SU-DHL-6 (cell line): ENCODE results near the gene PREX1.

Source experiments
- H2AFZ ChIP-seq: fragments of 200-600 bp; sonication (generic); 2 replicates; pipeline ENCODE4 v1.6.1; 2014; ENCODE audit warnings: low read depth, mild to moderate bottlenecking, moderate library complexity, mixed read lengths, antibody characterized with exemption, low read length; ENCODE audit not compliant: severe bottlenecking
- H3F3A ChIP-seq: fragments of 200-600 bp; shearing (Covaris generic); 2 replicates; pipeline ENCODE4 v1.6.0; 2016; ENCODE audit warnings: antibody characterized with exemption, mild to moderate bottlenecking; ENCODE audit not compliant: insufficient read depth
- H3K27ac ChIP-seq: fragments of 200-600 bp; sonication (generic); 2 replicates; pipeline ENCODE4 v1.5.1; 2016; ENCODE audit warnings: low read depth, mild to moderate bottlenecking, low read length, moderate library complexity, mixed read lengths
- H3K27me3 ChIP-seq: fragments of 200-600 bp; sonication (generic), shearing (Covaris generic); 2 replicates; pipeline ENCODE4 v1.6.0; 2014; ENCODE audit warnings: mild to moderate bottlenecking, low read length
- H3K36me3 ChIP-seq: fragments of 200-600 bp; sonication (generic); 2 replicates; pipeline ENCODE4 v1.6.1; 2014; ENCODE audit warnings: mild to moderate bottlenecking, low read length, mixed read lengths
- H3K4me2 ChIP-seq: fragments of 300-600, 200-600 bp; shearing (Covaris generic), sonication (generic); 2 replicates; pipeline ENCODE4 v1.6.0; 2014; ENCODE audit warnings: low read length, low read depth, mild to moderate bottlenecking; ENCODE audit not compliant: poor library complexity, severe bottlenecking
- H3K4me3 ChIP-seq: fragments of 200-600 bp; sonication (generic); 2 replicates; pipeline ENCODE4 v1.5.1; 2014; ENCODE audit warnings: antibody characterized with exemption, low read length, mild to moderate bottlenecking, mixed read lengths; ENCODE audit not compliant: insufficient read depth, poor library complexity, severe bottlenecking
- H3K79me2 ChIP-seq: fragments of 200-600 bp; sonication (generic); 2 replicates; pipeline ENCODE4 v1.6.1; 2014; ENCODE audit warnings: mild to moderate bottlenecking, low read length, moderate library complexity; ENCODE audit not compliant: insufficient read depth
- H3K9ac ChIP-seq: fragments of 200-600 bp; sonication (generic); 2 replicates; pipeline ENCODE4 v1.7.0; 2014; ENCODE audit warnings: mild to moderate bottlenecking, low read length
- H3K9me2 ChIP-seq: fragments of 200-600 bp; sonication (generic); replicated peaks from 2 replicates; pipeline ENCODE4 v1.6.1; 2014; ENCODE audit warnings: low read length; ENCODE audit not compliant: insufficient read depth
- H3K9me3 ChIP-seq: fragments of 200-600 bp; sonication (generic); 2 replicates; pipeline ENCODE4 v1.6.1; 2014; ENCODE audit warnings: low read length, mixed read lengths; ENCODE audit not compliant: insufficient read depth
- H4K20me1 ChIP-seq: fragments of 200-600 bp; sonication (generic); 2 replicates; pipeline ENCODE4 v1.6.1; 2014; ENCODE audit warnings: low read depth, mild to moderate bottlenecking, antibody characterized with exemption, low read length, moderate library complexity, mixed read lengths
- EZH2phosphoT487 ChIP-seq: fragments of 200-600 bp; sonication (generic), shearing (Covaris generic); conservative IDR thresholded peaks from 2 replicates; pipeline ENCODE4 v1.6.1; 2018; ENCODE audit warnings: mild to moderate bottlenecking, antibody characterized with exemption, low read length, moderate library complexity, mixed read lengths
- TF ChIP-seq, protein P1 (sequence below): fragments of 200-600 bp; sonication (generic); IDR thresholded peaks from one replicate; pipeline ENCODE4 v1.5.1; 2017; ENCODE audit warnings: antibody characterized with exemption, mild to moderate bottlenecking, low read length, moderate library complexity; ENCODE audit not compliant: insufficient read depth, poor library complexity, severe bottlenecking

Gene PREX1

DNA sequence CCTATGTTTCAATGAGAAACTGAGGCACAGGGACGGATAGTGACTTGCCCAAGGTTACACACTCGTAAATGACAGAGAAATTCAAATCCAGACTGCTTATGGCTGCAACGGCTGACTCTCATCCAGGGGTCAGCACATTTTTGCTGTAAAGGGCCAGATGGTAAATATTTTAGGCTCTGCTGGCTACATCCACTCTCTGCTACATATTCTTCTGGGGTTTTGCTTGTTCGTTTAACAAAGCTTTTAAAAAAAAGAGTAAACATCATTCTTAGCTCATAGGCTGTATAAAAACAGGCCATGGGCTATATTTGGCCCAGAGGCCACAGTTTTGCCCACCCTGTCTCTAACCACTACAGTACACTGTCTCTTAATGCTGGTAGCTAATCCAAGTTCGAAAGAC lies 103.4 kb downstream of the PREX1 start:
- Histone ChIP-seq H3K9me3 (no peaks in the 10 kb centered on the region), H2AFZ (no peak overlapping the region), H3K4me3 (no peak overlapping the region), H3K36me3 (no peaks in the 10 kb centered on the region), H3K27ac (no peak overlapping the region), H3F3A (no peaks in the 10 kb centered on the region), H4K20me1 (no peaks in the 10 kb centered on the region), H3K9ac (no peak overlapping the region), H3K4me2 (no peak overlapping the region), H3K9me2 (no peaks in the 10 kb centered on the region), H3K27me3 (no peaks in the 10 kb centered on the region), H3K79me2 (no peaks in the 10 kb centered on the region)
- TF ChIP-seq EZH2phosphoT487: no peak
- TF ChIP-seq, protein P1, sequence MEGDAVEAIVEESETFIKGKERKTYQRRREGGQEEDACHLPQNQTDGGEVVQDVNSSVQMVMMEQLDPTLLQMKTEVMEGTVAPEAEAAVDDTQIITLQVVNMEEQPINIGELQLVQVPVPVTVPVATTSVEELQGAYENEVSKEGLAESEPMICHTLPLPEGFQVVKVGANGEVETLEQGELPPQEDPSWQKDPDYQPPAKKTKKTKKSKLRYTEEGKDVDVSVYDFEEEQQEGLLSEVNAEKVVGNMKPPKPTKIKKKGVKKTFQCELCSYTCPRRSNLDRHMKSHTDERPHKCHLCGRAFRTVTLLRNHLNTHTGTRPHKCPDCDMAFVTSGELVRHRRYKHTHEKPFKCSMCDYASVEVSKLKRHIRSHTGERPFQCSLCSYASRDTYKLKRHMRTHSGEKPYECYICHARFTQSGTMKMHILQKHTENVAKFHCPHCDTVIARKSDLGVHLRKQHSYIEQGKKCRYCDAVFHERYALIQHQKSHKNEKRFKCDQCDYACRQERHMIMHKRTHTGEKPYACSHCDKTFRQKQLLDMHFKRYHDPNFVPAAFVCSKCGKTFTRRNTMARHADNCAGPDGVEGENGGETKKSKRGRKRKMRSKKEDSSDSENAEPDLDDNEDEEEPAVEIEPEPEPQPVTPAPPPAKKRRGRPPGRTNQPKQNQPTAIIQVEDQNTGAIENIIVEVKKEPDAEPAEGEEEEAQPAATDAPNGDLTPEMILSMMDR: no peak

DNA sequence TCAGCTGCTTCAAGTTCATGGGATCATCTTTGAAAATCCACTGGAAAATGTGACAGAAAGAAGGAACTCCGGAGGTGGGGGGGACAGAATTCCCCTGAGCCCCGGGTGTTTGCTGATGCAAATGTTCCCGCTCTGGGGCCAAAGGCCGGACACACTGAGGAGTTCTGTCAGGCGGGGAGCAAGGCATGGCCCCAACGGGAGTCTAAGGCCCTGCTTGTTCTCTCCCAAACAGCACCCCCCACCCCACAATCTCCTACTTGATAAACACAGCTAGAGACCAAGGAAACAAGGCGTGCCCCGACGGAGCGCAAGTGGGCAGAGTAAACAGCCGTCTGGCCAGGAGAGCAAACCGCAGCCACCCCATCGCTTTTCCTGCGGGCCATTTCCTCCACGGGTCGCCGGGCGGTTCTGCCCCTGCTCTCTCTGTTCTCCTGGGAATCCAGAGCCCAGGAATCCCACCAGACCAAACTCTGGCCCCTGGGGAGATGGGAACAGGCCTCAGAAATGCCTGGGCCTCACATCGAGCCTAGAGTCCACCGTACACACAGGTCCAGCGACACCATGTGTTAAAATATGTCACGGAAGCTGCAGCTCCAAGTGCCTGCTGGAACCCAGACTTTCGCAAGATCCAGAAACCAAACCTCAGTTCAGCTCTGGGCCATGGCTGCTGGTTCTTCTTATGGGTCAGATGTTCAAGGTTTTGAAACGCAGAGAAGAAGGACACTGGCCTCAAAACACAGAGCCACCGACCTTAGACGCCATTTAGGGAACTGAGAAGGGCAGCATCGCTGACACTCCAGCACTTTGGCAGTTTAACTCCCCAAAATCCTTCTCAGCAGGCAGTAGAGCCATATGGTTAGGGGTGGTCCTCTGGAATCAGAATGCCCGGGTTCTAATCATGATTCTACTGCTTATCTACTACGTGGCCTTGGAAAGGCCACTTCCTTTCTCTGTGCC lies 104.2 kb downstream of the PREX1 start:
- H4K20me1 ChIP-seq: no peaks in the 10 kb centered on the region
- no peak overlapping the region for H3K9ac ChIP-seq
- no peak overlapping the region for H3K4me2 ChIP-seq
- H3K79me2 ChIP-seq: no peaks in the 10 kb centered on the region
- H3K9me3 ChIP-seq: no peaks in the 10 kb centered on the region
- no peaks in the 10 kb centered on the region for H3K9me2 ChIP-seq
- no peak for TF ChIP-seq EZH2phosphoT487
- TF ChIP-seq, protein P1: no peak
- no peak overlapping the region for H3K27ac ChIP-seq
- H3K27me3 ChIP-seq: no peaks in the 10 kb centered on the region
- no peak overlapping the region for H2AFZ ChIP-seq
- no peaks in the 10 kb centered on the region for H3F3A ChIP-seq
- H3K4me3 ChIP-seq: no peak overlapping the region
- H3K36me3 ChIP-seq: no peaks in the 10 kb centered on the region

DNA sequence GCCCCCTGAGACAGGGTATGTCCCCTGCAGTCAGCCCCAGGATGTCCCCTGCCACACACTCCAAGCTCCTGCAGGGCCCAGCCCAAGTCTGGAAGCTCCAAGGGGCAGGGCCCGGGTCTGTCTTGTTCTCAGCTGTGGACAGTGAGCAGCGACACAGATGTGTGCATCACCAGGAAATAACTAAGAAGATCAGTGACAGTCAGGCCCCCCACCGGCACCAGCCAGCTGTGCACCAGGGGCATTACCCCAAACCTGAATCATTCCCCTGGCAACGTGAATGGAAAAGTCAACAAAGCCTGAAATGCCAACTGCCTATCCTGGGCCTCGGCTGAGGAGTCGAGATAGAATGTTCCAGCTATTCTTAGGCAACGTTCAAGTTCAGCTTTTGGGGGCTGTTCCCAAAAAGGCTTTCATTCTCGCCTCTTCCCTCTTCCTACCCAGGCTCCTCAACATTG lies 105.0 kb downstream of the PREX1 start:
- TF ChIP-seq, protein P1: no peak
- no peak for TF ChIP-seq EZH2phosphoT487
- H4K20me1 ChIP-seq: no peaks in the 10 kb centered on the region
- no peak overlapping the region for H3K4me3 ChIP-seq
- H3K79me2 ChIP-seq: no peaks in the 10 kb centered on the region
- no peaks in the 10 kb centered on the region for H3K9me3 ChIP-seq
- H3K9ac ChIP-seq: no peak overlapping the region
- H3F3A ChIP-seq: no peaks in the 10 kb centered on the region
- H3K36me3 ChIP-seq: no peaks in the 10 kb centered on the region
- no peak overlapping the region for H2AFZ ChIP-seq
- H3K4me2 ChIP-seq: no peak overlapping the region
- no peaks in the 10 kb centered on the region for H3K9me2 ChIP-seq
- no peaks in the 10 kb centered on the region for H3K27me3 ChIP-seq
- no peak overlapping the region for H3K27ac ChIP-seq
